GM21737 (cell line): Measurements from ENCODE around the gene SENP7.
"Not testable (repeated sequence)": the region's sequence is repeated elsewhere in the genome, so short reads cannot be mapped to it uniquely, and the experiment has no call there.

ENCODE experiments used
- ATAC-seq: cut with Tn5 transposase; IDR thresholded peaks from one replicate; pipeline ENCODE4 v1.9.1; 2021; ENCODE audit warnings: mild to moderate bottlenecking, moderate library complexity; ENCODE audit not compliant: unreplicated experiment

SENP7 gene

DNA sequence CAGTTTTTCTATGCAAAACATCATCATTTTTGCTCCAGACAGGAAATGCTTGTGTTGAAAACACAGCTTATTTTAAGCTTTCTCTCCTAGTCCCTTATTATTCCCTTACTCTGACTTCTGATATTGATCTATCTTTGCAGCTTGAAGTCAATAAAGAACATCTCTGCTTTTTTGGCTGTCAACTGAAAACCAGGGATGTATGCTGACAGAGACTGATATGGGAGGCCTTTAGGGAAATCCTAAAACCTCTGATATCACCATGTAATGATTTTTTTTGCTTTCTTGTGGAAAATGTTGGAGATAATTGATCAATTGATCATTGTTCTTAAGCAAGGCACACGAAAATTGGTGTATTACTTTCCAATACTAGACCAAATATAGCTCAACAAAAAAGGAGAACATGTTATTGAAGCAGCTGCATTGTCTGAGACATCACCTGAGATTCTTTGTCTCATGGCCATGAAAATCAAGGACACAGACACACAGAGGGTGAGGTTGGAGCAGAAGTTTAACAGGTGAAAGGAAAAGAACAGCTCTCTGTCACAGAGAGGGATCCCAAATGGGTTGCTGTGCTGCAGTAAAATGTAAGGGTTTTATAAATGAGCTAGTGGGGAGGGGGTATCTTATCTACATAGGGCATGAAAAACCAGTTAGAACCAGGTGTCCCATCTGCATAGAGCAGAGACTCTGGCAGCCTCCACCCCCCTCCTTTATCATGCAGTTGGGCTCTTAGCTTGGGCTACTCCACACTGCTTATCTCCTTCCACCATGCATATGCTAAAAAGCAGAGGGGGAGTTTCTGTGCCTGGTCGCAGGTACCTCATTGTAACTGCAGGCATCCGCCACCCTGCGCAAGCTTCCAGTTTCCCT, 17.0 kb upstream of the SENP7 start:
- no peak for ATAC-seq

DNA sequence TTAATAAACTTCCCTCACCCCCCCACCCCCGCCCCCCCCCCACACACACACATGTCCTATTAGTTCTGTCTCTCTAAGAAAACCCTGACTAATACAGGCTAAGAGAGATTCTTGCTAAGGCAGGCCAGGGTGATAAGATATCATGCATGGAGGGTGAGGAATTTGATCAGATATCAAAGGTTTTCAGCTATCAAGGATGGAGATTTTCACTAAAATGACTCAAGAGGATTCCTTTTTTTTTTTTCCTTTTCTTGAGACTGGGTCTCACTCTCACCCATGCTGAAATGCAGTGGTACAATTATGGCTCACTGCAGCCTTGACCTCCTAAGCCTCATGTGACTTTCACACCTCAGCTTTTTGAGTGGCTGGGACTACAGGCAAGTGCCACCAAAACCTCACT, 14.9 kb upstream of the SENP7 start:
- ATAC-seq = no peak

DNA sequence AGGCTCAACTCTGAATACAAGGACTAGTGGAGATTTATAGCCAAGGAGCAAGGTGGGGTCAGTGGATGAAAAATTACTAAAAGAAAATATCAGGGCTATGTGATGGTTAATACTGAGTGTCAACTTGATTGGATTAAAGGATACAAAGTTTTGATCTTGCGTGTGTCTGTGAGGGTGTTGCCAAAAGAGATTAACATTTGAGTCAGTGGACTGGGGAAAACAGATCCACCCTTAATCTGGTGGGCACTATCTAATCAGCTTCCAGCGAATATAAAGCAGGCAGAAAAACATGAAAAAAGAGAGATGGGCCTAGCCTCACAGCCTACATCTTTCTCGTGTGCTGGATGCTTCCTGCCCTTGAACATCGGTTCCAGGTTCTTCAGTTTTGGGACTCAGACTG, 14.4 kb upstream of the SENP7 start:
- ATAC-seq = no peak

DNA sequence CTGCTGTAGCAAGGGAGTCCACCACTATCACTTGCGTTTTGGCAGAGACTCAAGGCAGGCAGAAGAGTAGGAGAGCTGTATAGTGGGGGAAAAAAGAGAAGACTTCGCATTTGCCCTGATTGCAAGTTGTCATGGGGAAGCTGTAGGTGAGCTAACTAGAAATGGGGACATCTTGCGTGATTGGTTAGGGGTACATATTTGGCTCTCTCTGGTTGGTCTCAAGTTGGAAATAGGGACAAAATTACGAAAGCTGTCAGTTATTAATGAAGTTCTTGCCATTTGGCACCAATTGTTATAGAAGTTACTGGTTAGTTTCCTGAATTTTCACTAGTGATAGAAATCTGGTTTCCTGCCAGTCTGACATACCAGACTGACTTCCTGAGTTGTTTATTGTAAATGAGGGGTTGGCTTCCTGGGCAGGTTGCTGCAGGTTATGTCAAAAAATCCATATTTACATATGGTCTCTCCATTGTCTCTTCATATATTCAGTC, 8.2 kb upstream of the SENP7 start:
- no peak for ATAC-seq

DNA sequence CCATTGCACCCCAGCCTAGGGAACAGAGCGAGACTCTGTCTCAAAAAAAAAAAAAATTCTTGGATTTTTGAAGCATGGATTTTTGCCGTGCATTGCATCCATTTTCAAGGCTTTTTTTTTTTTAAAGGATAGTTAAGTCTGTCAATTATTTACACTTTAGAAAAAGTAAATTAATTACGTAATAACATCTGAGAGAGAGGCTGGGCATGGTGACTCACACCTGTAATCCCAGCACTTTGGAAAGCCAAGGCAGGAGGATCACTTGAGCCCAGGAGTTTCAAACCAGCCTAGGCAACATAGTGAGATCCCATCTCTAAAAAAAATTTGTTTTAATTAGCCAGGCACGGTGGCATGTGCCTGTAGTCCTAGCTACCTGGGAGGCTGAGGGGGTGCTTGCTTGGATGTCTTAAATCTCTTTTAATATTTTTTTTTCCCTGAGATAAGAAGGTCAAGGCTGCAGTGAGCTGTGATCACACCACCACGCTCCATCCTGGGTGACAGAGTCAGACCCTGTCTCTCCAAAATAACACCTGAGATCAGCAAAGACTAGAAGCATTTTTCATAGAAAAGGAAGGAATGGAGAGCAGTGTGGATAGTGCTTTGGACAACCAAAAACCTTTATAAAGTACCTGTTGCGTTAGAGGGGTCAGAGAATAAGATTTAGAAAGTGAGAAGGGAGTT, 6.8 kb upstream of the SENP7 start:
- no peak for ATAC-seq

DNA sequence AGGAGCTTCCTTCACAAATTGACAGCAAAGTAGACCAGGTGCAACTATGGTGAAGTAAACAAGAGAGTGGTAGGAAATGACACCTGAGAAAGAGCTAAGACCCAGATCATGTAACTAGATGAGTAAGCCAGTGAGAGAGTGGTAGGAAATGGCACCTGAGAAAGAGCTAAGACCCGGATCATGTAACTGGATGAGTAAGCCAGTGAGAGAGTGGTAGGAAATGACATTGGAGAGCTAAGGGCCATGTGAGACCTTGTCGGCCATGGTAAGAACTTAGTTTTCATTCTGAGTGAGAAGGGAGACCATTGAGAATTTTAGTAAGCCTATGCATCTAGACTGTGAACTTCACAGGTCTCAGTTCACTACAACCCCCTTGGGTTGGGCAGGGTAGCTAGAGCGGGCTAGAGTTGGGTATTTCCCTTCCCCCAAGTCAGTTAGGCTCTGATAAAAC, 5.4 kb upstream of the SENP7 start:
- ATAC-seq = peak; percentile 98

DNA sequence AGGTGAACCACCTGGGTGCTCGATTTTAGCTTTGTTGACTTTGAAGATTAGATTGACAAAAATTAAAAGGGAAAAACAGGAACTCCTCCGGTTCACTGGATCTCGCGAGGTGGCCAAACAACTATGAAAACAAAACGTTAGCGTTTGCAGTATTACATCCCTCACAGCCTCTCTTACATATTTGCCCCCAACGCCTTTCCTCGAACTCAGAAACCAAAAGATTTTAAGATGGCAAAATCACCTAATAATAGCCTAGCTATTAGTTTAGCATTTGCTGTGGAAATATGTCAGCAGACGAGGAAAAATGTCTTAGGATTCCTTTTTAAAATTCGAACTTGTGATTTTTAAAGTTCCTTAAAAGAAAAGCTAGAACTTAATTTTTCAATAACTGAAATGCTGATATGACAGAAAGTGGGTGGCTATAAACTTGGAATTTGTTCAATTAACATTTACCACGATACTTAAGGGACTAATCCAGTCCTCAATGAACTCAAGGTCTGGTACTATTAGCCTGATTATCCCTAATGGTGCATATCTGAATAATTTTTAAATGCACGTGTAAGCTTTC, 491 bp upstream of the SENP7 start:
- peak; percentile 23 for ATAC-seq

DNA sequence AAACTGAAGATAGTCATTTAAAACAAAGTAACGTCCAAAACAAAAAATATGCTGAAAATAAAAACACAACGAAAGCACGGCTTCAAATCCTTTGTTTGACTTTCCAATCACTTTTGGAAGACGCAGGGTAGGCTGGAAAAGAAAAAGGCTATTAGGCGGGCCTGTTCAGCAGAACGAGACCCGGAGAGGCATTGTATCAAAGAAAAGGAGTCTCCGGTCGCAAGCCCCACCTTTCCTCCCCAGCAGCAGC, 691 bp downstream of the SENP7 start:
- peak; percentile 34 for ATAC-seq

DNA sequence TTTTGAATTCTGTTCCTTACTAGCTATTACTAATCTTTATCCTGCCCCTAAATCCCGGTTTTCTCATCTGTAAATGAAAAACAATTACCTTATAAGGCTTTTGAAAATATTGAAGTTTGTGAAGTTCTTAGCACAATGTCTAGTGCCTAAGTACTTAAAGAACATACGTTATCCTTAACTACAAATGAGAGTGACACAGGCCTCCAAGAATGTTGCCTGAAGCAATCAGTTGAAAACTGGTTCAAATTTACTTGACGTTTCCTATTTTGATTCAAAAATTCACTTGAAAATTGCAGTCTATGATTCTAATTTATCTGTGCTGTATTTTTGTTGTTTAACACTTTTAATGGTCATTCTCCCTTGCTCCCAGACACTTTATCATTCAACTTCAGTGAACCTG, 3.2 kb downstream of the SENP7 start:
- ATAC-seq = no peak

DNA sequence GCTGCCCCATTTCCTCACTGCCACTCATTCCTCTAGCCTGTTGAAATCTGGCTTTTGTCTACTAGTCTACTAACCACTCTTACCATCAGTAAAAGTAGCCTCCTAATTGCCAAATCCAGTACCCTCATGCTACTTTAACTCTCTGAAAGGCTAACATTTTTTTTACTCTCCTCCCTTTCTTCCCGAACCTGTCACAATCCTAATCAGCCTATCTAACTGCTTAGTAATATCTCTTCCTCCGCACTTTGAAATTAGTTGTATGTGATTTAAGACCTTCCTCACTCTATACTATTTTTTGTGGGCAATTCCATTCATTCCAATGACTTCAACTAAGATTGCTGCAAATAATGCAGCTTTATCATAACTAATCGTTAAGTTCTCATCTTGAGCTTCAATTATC, 3.7 kb downstream of the SENP7 start:
- no peak for ATAC-seq

DNA sequence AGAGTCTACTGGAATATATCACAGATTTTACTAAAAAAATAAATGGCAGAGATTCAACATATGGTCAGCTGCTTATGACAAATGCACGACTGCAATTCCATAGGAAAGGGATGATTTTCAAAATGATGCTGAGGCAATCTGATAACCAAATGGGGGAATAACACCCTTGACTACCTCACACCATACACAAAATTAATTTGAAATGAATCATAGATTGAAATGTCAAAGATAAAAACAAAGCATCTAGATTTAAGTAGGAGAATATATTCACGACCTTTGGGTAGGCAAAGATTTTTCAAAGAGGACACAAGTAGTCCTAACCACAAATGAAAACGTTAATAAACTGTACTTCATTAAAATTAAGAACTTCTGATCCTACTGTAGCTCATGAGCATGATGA, 11.2 kb downstream of the SENP7 start:
- no peak for ATAC-seq

DNA sequence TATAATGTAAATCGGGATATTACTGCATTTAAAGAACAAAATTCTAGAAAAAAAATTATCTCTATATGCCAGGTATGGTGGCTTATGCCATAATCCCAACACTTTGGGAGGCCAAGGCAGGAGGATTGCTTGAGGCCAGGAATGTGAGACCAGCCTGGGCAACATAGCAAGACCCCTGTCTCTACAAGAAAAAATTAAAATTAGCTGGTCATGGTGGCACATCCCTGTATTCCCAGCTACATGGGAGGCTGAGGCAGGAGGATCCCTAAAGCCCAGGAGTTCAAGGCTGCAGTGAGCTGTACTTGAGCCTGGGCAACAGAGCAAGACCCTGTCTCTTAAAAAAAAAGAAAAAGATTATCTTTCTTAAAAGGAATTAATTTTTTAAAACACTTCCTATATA, 12.8 kb downstream of the SENP7 start:
- ATAC-seq = no peak

DNA sequence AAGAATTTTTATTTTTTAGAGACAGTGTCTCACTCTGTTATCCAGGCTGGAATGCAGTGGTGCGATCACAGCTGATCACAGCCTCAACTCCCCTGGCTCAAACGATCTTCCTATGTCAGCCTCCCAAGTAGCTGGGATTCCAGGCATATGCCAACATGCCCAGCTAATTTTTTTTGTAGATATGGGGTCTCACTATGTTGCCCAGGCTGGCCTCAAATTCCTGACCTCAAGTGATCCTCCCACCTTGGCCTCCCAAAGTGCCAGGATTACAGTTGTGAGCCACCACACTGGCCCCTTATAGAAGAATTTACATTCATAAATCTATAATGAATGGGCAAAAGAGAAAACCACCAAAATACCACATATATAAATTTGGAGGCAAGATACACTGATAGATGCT, 15.2 kb downstream of the SENP7 start:
- ATAC-seq = no peak

DNA sequence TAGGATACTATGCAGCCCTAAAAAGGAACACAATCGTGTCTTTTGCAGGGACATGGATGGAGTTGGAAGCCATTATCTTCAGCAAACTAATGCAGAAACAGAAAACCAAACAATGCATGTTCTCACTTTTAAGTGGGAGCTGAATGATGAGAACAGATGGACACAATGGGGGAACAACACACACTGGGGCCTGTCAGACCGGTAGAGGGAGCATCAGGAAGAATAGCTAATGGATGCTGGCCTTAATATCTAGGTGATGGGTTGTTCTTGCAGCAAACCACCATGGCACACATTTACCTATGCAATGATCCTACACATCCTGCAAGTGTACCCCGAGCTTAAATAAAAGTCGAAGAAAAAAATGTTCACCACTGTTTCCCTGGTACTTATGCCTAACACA, 17.5 kb downstream of the SENP7 start:
- no peak for ATAC-seq

DNA sequence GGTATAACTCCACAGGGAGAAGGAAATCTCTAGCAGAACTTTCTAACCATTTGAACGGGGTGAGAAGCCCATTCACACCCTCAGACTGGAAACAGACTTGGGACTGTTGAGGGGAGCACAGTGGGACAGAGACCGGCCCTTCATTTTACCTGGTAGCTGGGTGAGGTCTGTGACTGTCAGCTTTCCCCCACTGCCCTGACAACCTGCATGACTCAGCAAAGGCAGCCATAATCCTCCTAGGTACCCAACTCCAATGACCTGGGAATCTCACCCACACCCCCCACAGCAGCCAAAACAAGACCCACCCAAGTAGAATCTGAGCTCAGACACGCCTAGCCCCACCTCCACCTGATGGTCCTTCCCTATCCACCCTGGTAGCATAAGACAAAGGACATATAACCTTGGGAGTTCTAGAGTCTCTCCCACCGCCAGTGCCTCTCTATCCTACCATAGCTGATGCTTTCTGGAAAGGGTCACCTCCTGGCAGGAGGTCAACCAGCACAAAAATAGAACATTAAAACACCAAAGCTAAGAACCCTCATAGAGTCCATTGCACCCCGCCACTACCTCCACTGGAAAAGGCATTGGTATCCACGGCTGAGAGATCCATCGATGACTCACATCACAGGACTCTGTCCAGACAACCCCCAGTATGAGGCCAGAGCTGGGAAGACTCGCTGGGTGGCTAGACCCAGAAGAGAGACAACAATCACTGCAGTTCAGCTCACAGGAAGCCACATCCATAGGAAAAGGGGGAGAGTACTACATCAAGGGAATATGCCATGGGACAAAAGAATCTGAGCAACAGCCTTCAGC, 28.0 kb downstream of the SENP7 start:
- no peak for ATAC-seq

DNA sequence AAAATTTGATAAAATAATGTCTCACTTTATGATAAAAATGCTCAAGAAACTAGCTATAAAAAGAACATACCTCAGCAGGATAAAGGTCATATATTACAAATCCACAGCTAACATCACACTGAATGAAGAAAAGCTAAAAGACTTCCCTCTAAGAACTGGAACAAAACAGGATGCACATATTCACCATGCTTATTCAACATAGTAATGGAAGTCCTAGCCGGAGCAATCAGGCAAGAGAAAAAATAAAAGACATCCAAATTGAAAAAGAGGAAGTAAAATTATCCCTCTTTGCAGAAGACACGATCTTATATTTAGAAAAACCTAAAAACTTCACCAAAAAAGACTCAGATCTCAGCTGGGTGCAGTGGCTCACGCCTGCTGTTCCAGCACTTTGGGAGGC, 34.0 kb downstream of the SENP7 start:
- ATAC-seq = no peak

DNA sequence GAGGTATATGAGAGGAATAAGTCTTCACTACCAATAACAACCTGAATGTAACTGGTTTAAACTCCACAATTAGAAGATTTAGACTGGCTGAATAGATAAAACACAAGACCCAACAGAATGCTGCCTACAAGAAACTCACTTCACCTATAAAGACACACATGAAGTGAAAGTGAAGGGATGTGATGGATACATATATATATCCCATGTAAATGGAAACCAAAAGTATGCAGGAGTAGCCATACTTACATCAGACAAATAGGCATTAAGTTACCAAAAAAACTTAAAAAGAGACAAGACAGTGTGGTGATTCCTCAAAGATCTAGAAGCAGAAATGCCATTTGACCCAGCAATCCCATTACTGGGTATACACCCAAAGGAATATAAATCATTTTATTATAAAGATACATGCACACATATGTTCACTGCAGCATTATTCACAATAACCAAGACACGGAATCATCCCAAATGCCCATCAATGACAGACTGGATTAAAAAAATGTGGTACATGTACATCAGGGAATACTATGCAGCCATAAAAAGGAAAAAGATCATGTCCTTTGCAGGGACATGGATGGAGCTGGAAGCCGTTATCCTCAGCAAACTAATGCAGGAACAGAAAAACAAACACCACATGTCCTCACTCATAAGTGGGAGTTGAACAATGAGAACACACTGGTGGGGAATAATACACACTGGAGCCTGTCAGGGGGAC, 38.0 kb downstream of the SENP7 start:
- ATAC-seq = not testable (repeated sequence)

DNA sequence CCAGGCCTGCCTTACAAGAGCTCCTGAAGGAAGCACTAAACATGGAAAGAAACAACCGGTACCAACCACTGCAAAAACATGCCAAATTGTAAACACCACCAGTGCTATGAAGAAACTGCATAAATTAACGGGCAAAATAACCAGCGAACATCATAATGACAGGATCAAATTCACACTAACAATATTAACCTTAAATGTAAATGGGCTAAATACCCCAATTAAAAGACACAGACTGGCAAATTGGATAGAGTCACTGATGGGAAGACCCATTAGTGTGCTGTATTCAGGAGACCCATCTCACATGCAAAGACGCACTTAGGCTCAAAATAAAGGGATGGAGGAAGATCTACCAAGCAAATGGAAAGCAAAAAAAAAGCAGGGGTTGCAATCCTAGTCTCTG, 44.3 kb downstream of the SENP7 start:
- not testable (repeated sequence) for ATAC-seq

DNA sequence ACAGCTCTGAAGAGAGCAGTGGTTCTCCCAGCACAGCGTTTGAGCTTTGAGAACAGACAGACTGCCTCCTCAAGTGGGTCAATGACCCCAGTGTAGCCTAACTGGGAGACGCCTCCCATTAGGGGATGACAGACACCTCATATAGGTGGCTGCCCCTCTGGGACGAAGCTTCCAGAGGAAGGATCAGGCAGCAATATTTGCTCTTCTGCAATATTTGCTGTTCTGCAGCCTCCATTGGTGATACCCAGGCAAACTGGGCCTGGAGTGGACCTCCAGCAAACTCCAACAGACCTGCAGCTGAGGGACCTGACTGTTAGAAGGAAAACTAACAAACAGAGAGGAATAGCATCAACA, 45.7 kb downstream of the SENP7 start:
- not testable (repeated sequence) for ATAC-seq

DNA sequence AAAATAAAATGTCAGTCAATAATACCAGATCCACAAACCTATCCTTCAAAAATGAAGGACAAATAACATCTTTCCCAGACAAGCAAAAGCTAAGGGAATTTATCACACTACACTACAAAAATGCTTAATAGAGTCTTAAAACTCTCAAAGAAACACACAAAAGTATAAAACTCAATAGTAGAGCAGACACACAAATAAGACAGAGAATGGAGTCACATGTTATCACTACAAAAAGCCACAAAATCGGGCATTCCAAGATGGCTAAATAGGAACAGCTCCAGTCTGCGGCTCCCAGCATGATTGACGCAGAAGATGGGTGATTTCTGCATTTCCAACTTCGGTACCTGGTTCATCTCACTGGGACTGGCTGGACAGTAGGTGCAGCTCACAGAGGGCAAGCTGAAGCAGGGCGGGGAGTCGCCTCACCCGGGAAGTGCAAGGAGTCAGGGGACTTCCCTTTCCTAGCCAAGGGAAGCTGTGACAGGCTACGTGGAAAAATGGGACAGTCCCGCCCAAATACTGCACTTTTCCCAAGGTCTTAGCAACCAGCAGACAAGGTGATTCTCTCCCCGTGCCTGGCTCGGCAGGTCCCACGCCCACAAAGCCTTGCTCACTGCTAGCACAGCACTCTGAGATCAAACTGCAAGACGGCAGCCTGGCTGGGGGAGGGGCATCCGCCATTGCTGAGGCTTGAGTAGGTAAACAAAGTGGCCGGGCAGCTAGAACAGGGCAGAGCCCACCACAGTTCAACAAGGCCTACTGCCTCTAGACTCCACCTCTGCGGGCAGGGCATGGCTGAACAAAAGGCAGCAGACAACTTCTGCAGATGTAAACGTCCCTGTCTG, 46.3 kb downstream of the SENP7 start:
- ATAC-seq = no peak
